ENCODE results near the gene GBP6.
"Not testable (repeated sequence)": the region's sequence is repeated elsewhere in the genome, so short reads cannot be mapped to it uniquely, and the experiment has no call there.

The GBP6 gene

GRCh38 chr1:89396902-89397301 lies 33.0 kb downstream of the GBP6 start:
- no peak for TF ChIP-seq CTCF (IDR thresholded peaks at IDR 0.05; ENCODE audit: extremely low read depth, missing control alignments)
- DNase-seq (ENCODE audit: low spot score): no peak

- DNase-seq (ENCODE audit: low spot score): no peak
- TF ChIP-seq CTCF (IDR thresholded peaks at IDR 0.05; ENCODE audit: extremely low read depth, missing control alignments): no peak
These were observed 41.5 kb downstream of the GBP6 start for GRCh38 chr1:89405275-89405929.

GRCh38 chr1:89407360-89407759 lies 43.5 kb downstream of the GBP6 start:
- no peak for DNase-seq (ENCODE audit: low spot score)
- no peak for TF ChIP-seq CTCF (IDR thresholded peaks at IDR 0.05; ENCODE audit: extremely low read depth, missing control alignments)

GRCh38 chr1:89407768-89408167 lies 43.9 kb downstream of the GBP6 start:
- DNase-seq (ENCODE audit: low spot score): not testable (repeated sequence)

GRCh38 chr1:89425056-89425455 lies 61.2 kb downstream of the GBP6 start:
- no peak for DNase-seq (ENCODE audit: low spot score)

GRCh38 chr1:89429062-89429461 lies 65.2 kb downstream of the GBP6 start:
- no peak for TF ChIP-seq CTCF (IDR thresholded peaks at IDR 0.05; ENCODE audit: extremely low read depth, missing control alignments)
- no peak for DNase-seq (ENCODE audit: low spot score)

More at GRCh38 chr1:89425056-89425455, 61.2 kb downstream of the GBP6 start:
- TF ChIP-seq CTCF (IDR thresholded peaks at IDR 0.05; ENCODE audit: extremely low read depth, missing control alignments): no peak

GRCh38 chr1:89429681-89430080 lies 65.8 kb downstream of the GBP6 start:
- not testable (repeated sequence) for DNase-seq (ENCODE audit: low spot score)

GRCh38 chr1:89433421-89433820 lies 69.6 kb downstream of the GBP6 start:
- DNase-seq (ENCODE audit: low spot score): no peak
- TF ChIP-seq CTCF (IDR thresholded peaks at IDR 0.05; ENCODE audit: extremely low read depth, missing control alignments): no peak

- DNase-seq (ENCODE audit: low spot score): not testable (repeated sequence)
These were observed 70.4 kb downstream of the GBP6 start for GRCh38 chr1:89434058-89434780.
